HG03520 (cell line): ENCODE measurements around the gene CCDC148.
"Not testable (repeated sequence)": the region's sequence is repeated elsewhere in the genome, so short reads cannot be mapped to it uniquely, and the experiment has no call there.

Source experiments
- ATAC-seq: cut with Tn5 transposase; IDR thresholded peaks from one replicate; pipeline ENCODE4 v1.9.1; 2021; ENCODE audit warnings: mild to moderate bottlenecking, moderate library complexity; ENCODE audit not compliant: unreplicated experiment

CCDC148 gene

GRCh38 chr2:158300394-158300793 lies 156.2 kb downstream of the CCDC148 start:
- no peak for ATAC-seq

DNA sequence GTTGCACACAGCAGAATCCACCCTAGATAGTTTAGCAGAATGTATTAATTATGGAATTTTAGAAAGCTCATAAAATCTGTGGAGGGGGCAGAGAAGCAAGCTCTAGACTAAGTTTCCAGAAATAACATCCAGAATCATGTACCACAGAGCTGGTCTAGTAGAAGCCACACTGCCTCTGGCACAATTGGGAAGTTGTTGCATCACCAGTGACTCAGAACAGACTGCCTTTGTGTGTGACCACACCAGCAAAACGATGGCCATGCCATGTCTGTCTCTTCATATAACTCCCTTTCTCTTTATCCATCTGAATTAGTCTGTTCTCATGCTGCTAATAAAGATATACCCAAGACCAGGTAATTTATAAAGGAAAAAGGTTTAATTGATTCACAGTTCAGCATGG lies 158.9 kb downstream of the CCDC148 start:
- no peak for ATAC-seq

DNA sequence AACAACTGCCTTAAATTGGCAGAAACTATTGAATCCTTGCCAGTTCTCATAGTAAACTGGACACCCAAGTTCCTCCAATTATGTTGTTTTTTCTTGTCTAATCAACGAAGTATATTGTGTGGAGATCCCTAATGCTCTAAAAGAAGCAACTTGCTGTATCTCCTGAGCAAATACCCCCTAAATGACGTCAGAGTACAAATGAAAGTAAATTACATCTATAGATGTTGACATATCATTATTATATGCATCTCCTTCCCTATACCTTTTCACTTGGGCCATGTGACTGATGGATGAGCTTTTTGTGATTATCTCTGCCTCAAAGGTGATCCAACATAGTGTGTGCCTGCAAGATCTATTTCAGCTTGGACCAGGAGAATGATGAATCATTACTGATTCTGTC lies 159.4 kb downstream of the CCDC148 start:
- ATAC-seq: no peak

DNA sequence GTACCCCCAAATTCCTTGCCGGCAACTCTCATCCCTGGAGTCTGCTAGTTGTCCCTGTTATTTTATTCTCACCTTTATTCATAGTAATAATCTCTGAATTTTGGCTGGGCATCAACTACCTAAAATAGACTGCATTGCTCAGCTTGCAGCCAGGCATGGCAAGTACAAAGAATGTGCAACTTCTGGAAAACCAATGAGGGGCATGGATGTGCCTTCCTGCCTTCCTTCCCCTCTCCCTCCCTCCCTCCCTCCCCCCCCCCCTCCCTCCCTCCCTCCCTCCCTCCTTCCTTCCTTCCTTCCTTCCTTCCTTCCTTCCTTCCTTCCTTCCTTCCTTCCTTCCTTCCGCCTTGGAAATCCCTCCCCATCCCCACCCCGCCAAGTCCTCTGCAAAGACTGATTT lies 162.8 kb downstream of the CCDC148 start:
- ATAC-seq: no peak

DNA sequence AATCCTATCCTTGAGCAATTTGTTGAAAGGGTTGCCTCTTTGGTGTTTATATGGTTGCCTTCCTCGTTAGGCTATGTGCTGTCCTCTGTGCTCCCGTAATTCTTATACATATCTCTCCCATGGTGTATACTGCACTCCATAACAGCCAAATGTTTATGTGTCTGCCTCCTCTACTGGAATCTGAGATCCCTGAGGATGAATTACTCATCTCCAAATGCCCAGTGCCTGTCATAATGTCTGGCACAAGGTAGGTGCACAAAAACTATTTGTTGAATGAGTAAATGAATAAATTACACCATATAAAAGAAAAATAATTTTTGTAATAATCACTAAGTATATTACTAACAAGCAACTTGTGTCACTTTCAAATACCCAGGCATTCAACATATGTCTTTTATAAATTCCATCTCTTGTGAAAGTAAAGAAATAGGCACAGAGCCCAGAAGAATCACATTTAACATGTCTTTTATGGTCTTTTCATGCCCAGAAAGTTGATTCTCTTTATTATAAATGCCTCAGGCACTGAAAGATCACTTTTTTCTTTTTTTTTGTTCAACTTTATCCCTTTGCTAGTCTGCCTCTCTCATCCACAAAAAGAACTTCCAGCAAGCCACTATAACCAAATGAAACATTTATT lies 164.9 kb downstream of the CCDC148 start:
- ATAC-seq: no peak

DNA sequence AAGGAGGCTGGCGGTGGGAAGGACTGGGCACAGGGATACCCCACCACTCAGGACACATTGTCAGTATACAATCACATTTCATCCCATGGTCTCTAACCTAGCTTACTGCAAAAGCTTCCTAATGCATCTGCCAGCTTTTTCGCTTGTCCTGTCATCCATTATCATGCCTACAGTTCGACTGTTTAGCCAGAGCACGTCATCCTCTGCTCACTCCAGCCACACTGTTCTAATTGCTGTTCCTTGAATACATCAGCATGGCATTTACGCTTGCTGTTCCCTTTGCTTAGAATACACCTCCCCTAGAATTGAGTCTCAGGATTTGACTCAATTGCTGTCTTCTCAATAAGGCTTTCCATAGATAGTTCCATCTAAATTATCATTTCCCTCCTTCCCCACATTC lies 166.3 kb downstream of the CCDC148 start:
- no peak for ATAC-seq

GRCh38 chr2:158276619-158277471 lies 179.7 kb downstream of the CCDC148 start:
- no peak for ATAC-seq

GRCh38 chr2:158273791-158274190 lies 182.8 kb downstream of the CCDC148 start:
- ATAC-seq: no peak

DNA sequence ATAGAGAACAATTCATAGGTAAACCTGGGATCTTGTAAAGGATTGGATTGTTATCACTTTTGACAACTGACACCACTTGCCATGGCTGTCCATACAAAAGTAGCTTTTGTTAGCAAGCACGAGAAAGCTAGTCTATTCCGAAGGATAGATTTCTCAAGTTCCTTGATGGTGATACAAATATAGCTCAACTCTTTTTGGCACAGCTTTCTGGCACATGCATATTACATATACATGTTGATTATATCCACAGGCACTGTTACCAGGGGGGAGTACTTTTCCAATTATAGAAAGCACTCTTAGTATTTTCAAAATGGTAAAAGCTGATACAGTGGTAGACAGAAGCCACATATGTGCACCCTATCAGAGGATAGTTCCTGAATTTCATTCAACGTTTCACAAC lies 186.0 kb downstream of the CCDC148 start:
- no peak for ATAC-seq

- ATAC-seq: no peak
Measured at GRCh38 chr2:158269143-158269542, 187.4 kb downstream of the CCDC148 start.

DNA sequence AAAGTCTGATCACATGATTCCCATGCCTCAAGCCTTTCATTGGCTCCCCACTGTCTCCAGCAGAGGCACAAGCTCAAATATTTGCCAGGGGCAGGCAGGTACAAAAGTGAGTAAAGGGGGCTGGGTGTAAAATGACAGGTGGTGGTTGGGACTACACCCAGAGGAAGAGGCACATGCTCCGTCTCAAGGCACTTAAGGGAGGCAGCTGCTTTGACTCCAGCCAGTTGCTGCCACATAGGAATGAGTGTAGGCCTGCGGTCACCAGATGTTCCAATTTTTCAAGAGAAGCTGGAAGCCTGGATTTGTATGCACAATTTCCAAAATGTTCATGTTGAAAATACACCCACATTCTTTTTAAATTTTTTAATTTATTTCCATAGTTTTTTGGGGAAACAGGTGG lies 190.4 kb downstream of the CCDC148 start:
- no peak for ATAC-seq

GRCh38 chr2:158255257-158255656 lies 201.3 kb downstream of the CCDC148 start:
- no peak for ATAC-seq

- ATAC-seq: no peak
Measured at GRCh38 chr2:158253170-158253569, 203.4 kb downstream of the CCDC148 start.

DNA sequence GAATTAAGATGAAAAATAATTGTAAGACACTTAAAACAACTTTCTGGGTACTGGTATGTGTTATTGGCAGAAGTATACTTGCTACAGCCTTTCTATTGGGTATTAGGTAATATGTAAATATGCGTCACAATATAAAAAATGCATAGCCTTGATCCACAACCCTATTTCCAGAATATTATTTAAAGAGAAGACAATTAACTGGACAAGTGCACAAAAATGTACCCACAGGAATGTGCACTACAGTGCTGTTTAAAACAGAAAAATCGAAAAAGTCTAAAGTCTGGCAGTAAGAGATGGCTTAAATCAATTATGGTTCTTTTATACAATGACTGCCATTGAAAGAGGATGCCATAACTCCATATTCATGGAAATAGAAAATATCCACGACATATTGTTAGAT lies 205.2 kb downstream of the CCDC148 start:
- ATAC-seq: no peak

DNA sequence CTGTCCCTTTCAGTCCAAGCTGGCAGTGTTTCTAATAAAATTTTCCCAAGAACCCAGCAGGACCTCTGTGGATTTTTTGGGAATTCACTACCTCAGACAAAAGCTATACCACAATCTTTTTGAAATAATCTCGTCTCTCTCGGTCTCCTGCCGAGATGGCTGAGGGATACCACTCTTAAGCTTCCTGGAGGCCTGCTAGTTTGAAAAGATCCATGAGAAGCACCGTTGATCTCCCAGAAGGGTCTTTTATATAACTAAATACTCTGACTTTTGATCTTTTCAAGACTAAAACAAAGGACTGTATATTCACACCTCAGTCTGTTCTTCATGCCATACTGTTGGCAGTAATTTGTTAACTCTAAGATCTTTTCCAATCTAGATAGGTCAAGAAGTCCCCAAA lies 213.2 kb downstream of the CCDC148 start:
- no peak for ATAC-seq

DNA sequence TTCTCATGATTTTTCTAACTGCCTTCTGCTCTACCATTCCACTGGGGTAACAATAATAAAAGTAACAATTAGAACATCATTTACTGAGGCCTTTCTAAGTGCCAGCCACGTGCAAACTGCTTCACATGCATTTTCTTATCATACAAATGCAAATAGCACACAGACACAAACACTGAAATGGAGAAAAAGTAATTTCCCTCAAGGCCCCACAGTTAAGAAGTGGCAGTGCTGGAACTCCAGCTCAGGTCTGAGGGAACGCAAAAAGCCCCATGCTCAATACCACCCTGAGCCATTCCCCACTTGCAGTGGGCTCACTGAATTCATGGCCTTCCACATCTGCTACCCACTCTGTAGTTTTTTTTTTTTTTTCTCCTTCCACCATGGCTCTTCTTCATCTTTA lies 214.3 kb downstream of the CCDC148 start:
- no peak for ATAC-seq

DNA sequence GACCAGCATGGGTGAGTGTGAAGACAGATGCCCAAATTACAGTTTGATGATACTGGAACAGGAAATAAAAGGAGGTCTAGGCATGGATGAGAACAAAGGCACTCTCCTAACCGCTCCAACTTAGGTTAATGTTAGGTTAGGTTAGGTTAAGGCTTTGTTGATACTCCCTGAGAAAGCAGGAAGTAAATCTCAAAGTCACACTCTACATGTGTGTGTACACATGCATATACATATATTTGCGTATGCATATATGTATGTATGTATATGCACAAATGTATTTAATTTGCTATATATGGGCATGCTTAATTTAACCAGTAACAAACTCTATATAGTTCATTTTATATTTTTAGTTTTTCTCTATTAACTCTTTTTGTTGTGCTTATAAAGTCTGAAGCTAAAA lies 215.6 kb downstream of the CCDC148 start:
- ATAC-seq: no peak

DNA sequence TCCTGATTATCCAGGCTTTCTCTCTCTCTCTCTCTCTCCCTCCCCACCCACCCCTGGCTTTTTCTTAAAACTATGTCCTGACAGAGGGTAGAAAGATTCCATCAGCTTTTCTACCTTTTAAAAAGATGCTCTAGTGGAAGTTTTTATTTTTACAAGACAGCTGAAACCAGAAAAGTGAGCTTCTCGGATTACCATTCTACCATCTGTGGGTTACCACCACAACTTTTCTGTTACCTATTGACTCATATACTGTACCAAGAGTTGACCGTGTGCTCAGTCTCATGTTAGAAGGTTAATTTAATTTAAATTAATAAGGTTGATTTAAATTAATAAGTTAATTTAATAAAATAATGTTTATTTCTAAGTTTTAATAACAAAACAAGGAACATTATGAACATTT lies 217.3 kb downstream of the CCDC148 start:
- ATAC-seq: no peak

GRCh38 chr2:158234497-158234896 lies 222.1 kb downstream of the CCDC148 start:
- no peak for ATAC-seq

DNA sequence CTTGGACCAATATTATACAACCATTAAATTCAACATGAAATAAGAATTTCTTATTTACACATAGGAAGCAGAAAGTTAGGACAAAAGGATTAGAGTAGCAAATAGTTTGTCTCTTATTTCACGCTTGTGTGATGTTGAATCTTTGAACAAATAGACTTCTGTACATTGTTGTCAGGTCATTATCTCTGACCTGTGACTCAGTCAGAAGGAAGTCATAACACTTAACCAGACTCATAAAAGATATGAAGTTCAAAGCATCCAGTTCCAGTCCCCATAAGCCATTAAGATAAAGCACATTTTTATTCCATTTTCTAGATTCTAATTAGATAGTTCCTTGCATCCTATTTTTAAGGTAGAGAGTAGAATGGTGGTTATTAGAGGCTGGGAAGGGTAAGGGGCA lies 224.1 kb downstream of the CCDC148 start:
- no peak for ATAC-seq

- no peak for ATAC-seq
Measured at GRCh38 chr2:158228943-158229508, 227.5 kb downstream of the CCDC148 start.

DNA sequence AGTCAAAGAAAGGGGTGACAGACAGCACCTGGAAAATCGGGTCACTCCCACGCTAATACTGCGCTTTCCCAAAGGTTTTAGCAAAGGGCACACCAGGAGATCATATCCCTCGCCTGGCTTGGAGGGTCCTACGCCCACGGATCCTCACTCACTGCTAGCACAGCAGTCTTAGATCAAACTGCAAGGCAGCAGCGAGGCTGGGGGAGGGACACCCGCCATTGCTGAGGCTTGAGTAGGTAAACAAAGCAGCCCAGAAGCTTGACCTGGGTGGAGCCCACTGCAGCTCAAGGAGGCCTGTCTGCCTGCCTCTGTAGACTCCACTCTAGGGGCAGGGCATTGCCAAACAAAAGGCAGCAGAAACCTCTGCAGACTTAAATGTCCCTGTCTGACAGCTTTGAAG lies 233.5 kb downstream of the CCDC148 start:
- ATAC-seq: not testable (repeated sequence)
